Endothelial cell of umbilical vein (primary cell): Measurements from ENCODE around the gene CUEDC2. TPM values are rescaled to one million over a fixed set of nuclear protein-coding genes. Genes with fewer than 3 reads are reported as not detected.
A peak's percentile ranks its signal among the peaks of the same experiment; 100 is the strongest.

Experiments
- BruUV-seq: library from RNA; stranded (reverse); fragments of 400-500 nt; replicated peaks from 2 replicates; lab custom pipeline; 2021; lab: Mats Ljungman, UMichigan
- CTCF ChIA-PET: fragments of 300-600, 350-600 bp; sonication (Branson Sonifier 250); formaldehyde crosslinking; loops from one replicate; lab custom pipeline; 2021; ENCODE audit warnings: antibody characterized with exemption, inconsistent platforms; lab: Charles Lee
- POLR2A ChIA-PET: fragments of 300-600, 350-600 bp; sonication (Branson Sonifier 250); formaldehyde crosslinking; loops from one replicate; lab custom pipeline; 2021; ENCODE audit warnings: antibody characterized with exemption, inconsistent platforms; lab: Charles Lee
- DNase-seq: peaks from one replicate; pipeline ENCODE4 v3.0.0-alpha.2; 2011; ENCODE audit warnings: low read depth, low spot score
- FAIRE-seq: peaks from 2 replicates; lab custom pipeline; 2011; peaks lifted over from hg19 to GRCh38; lab: Jason Lieb, UNC
- H2AFZ ChIP-seq: 2 replicates; pipeline ENCODE4 v1.6.0; 2012; ENCODE audit warnings: low read depth, low read length, control low read depth, inconsistent platforms
- H3K27ac ChIP-seq: 2 replicates; pipeline ENCODE4 v1.5.1; 2011; ENCODE audit warnings: low read depth, mild to moderate bottlenecking, control low read depth, low read length, moderate library complexity; ENCODE audit not compliant: insufficient read depth
- H3K27me3 ChIP-seq, 2 experiments: 2 replicates each; pipeline versions ENCODE4 v1.6.0 to v1.6.1; 2011; ENCODE audit warnings: low read length in 2 of 2, mixed read lengths in 1 of 2; ENCODE audit not compliant: control insufficient read depth in 2 of 2, insufficient read depth in 2 of 2
- H3K36me3 ChIP-seq, 2 experiments: 2 replicates in 1 of 2; 3 replicates in 1 of 2; pipeline ENCODE4 v1.5.1; 2011; ENCODE audit warnings: low read length in 2 of 2, mild to moderate bottlenecking in 1 of 2, moderate library complexity in 1 of 2; ENCODE audit not compliant: control insufficient read depth in 2 of 2, insufficient read depth in 2 of 2; ENCODE audit errors: extremely low read depth in 1 of 2
- H3K4me1 ChIP-seq: 3 replicates; pipeline ENCODE4 v1.5.1; 2011; ENCODE audit warnings: mild to moderate bottlenecking, low read length; ENCODE audit not compliant: control insufficient read depth, insufficient read depth; ENCODE audit errors: extremely low read depth
- H3K4me2 ChIP-seq: 2 replicates; pipeline ENCODE4 v1.6.1; 2011; ENCODE audit warnings: low read length, control low read depth, mixed read lengths; ENCODE audit not compliant: insufficient read depth
- H3K4me3 ChIP-seq, 3 experiments: fragments of 200-600 bp in 1 of 3; sonication (generic), shearing (Covaris generic) in 1 of 3; replicated peaks in 1 of 3; 2 replicates each; pipeline ENCODE4 v1.5.1; 2011 to 2016; ENCODE audit warnings: control low read depth in 3 of 3, low read length in 3 of 3, mild to moderate bottlenecking in 2 of 3, inconsistent platforms in 1 of 3, low read depth in 1 of 3, moderate library complexity in 1 of 3; ENCODE audit not compliant: insufficient read depth in 1 of 3
- H3K79me2 ChIP-seq: 2 replicates; pipeline ENCODE4 v1.6.0; 2012; ENCODE audit warnings: low read length, inconsistent platforms; ENCODE audit not compliant: control insufficient read depth, insufficient read depth
- H3K9ac ChIP-seq: replicated peaks from 2 replicates; pipeline ENCODE3; 2011; ENCODE audit warnings: low read length, control low read depth; ENCODE audit not compliant: insufficient read depth; ENCODE audit errors: extremely low read depth
- H3K9me1 ChIP-seq: replicated peaks from 3 replicates; pipeline ENCODE4 v1.6.0; 2011; ENCODE audit warnings: mild to moderate bottlenecking, low read length; ENCODE audit not compliant: control insufficient read depth, insufficient read depth; ENCODE audit errors: extremely low read depth
- H3K9me3 ChIP-seq: replicated peaks from 2 replicates; pipeline ENCODE4 v1.5.1; 2012; ENCODE audit warnings: low read length, inconsistent platforms; ENCODE audit not compliant: control insufficient read depth, insufficient read depth
- H4K20me1 ChIP-seq: replicated peaks from 2 replicates; pipeline ENCODE3; 2011; ENCODE audit warnings: mild to moderate bottlenecking, low read length; ENCODE audit not compliant: control insufficient read depth, insufficient read depth; ENCODE audit errors: extremely low read depth
- CTCF ChIP-seq, 2 donors: IDR thresholded peaks; 1 replicate in 1 of 2; 2 replicates in 1 of 2; pipeline ENCODE4 v1.5.1; 2011; ENCODE audit warnings: low read length in 2 of 2, mild to moderate bottlenecking in 2 of 2, moderate library complexity in 2 of 2, control low read depth in 1 of 2, inconsistent platforms in 1 of 2, low read depth in 1 of 2; ENCODE audit not compliant: insufficient read depth in 1 of 2; ENCODE audit errors: extremely low read depth in 1 of 2
- EZH2 ChIP-seq: IDR thresholded peaks from 2 replicates; pipeline ENCODE4 v1.6.1; 2012; ENCODE audit warnings: borderline replicate concordance, low read depth, mild to moderate bottlenecking, moderate library complexity, low read length, inconsistent platforms; ENCODE audit not compliant: severe bottlenecking
- FOS ChIP-seq: IDR thresholded peaks from 2 replicates; pipeline ENCODE4 v1.6.1; 2011; ENCODE audit warnings: mild to moderate bottlenecking, low read length, moderate library complexity, borderline replicate concordance; ENCODE audit not compliant: insufficient read depth
- GATA2 ChIP-seq: IDR thresholded peaks from 2 replicates; pipeline ENCODE4 v1.7.0; 2011; ENCODE audit warnings: low read depth, mild to moderate bottlenecking, moderate library complexity, mixed read lengths, low read length; ENCODE audit not compliant: insufficient read length, insufficient read depth
- JUN ChIP-seq: IDR thresholded peaks from 2 replicates; pipeline ENCODE4 v1.6.1; 2011; ENCODE audit warnings: borderline replicate concordance, low read depth; ENCODE audit not compliant: insufficient read length, insufficient read depth
- MAX ChIP-seq: IDR thresholded peaks from 2 replicates; pipeline ENCODE4 v1.6.1; 2011; ENCODE audit not compliant: insufficient read depth, insufficient read length
- MYC ChIP-seq: IDR thresholded peaks from one replicate; pipeline ENCODE4 v1.6.1; 2011; ENCODE audit warnings: mild to moderate bottlenecking, low read depth, low read length
- POLR2A ChIP-seq: IDR thresholded peaks from 2 replicates; pipeline ENCODE4 v1.6.1; 2012; ENCODE audit warnings: low read depth, mild to moderate bottlenecking, control low read depth, low read length
- POLR2AphosphoS5 ChIP-seq: IDR thresholded peaks from 2 replicates; pipeline ENCODE4 v1.6.1; 2012; ENCODE audit warnings: low read depth, mild to moderate bottlenecking, control low read depth, low read length, moderate library complexity; ENCODE audit not compliant: insufficient read depth
- dilution Hi-C: fragments of 300-500 bp; cut with MboI; formaldehyde crosslinking; loops from one replicate; pipeline ENCODE4 v1.15.0; 2019; ENCODE audit warnings: low sequenced_read_pairs; ENCODE audit not compliant: extremely low pct_ligation_motif_present
- intact Hi-C: fragments of 100-400 bp; cut with micrococcal nuclease; formaldehyde crosslinking; loops from one replicate; pipeline ENCODE4 v1.10.0; 2022
- polyA plus RNA-seq, 4 experiments: library from polyadenylated mRNA; depleted of rRNA in 3 of 4; stranded (reverse) in 3 of 4; unstranded in 1 of 4; fragments of >200 nt; gene quantifications; 2 replicates each; pipeline versions ENCODE4 v1.2.1 to v1.2.3, GENCODE V29; 2011 to 2012; ENCODE audit warnings: missing spikeins in 1 of 4
- total RNA-seq: library from RNA; stranded (reverse); gene quantifications from 2 replicates; pipeline ENCODE4 v1.2.3, GENCODE V29; 2021

CUEDC2 gene
- total and polyA plus RNA-seq, 2 donors (not counting 3 experiments of a cell fraction or from before 2014, with no cell fraction given), result 61.5 to 96.7 TPM

GRCh38 chr10:102401735-102402511 is 30.5 kb downstream of the CUEDC2 start:
- no TSS peak for BruUV-seq
- H3K9ac ChIP-seq, result no peak overlapping the region
- no peaks in the 10 kb centered on the region for H4K20me1 ChIP-seq
- H3K79me2 ChIP-seq, result no peaks in the 10 kb centered on the region
- intact Hi-C loops (no loop called here), dilution Hi-C loops (no loop called here)
- ChIA-PET POLR2A (no interaction called here), CTCF (interaction anchor here (0.9 to 5.8 kb wide), 5 partner anchors 20 to 233 kb away, joined by 3 to 54 read pairs (median 42); partner anchors contain the start of gene FBXL15)
- peaks cover 3% of the 10 kb centered on the region for H3K4me1 ChIP-seq
- H3K4me2 ChIP-seq, result no peak overlapping the region
- no peaks in the 10 kb centered on the region for H3K9me3 ChIP-seq
- no peak for TF ChIP-seq POLR2AphosphoS5
- TF ChIP-seq EZH2, result no peak
- TF ChIP-seq CTCF (IDR thresholded peaks at IDR 0.05; ENCODE audit: extremely low read depth in 1 of 2, insufficient read depth in 1 of 2, low read depth in 1 of 2, low read length in 2 of 2), result no peak
- no peak for TF ChIP-seq GATA2
- TF ChIP-seq JUN, result no peak
- TF ChIP-seq POLR2A, result no peak
- TF ChIP-seq MYC, result no peak
- TF ChIP-seq FOS, result no peak
- no peak for TF ChIP-seq MAX
- H3K27me3 ChIP-seq, result no peaks in the 10 kb centered on the region
- H3K9me1 ChIP-seq, result no peaks in the 10 kb centered on the region
- H3K27ac ChIP-seq, result no peak overlapping the region
- no peak overlapping the region for H2AFZ ChIP-seq
- H3K36me3 ChIP-seq, result peaks cover 0 to 29% of the 10 kb centered on the region in 2 experiments
- FAIRE-seq (peak; percentile 4), DNase-seq (no peak)
- no peak overlapping the region for H3K4me3 ChIP-seq
